H9 (cell line): ENCODE data around the gene VDR. TPM values are rescaled to one million over a fixed set of nuclear protein-coding genes. Genes with fewer than 3 reads are reported as not detected.

ENCODE experiments used
- DNase-seq: peaks from one replicate; pipeline ENCODE4 v3.0.0-alpha.2; 2017
- H2AFZ ChIP-seq: one replicate; pipeline ENCODE4 v1.6.1; 2013; ENCODE audit warnings: mild to moderate bottlenecking, low read length, control low read depth, moderate library complexity
- H2AK5ac ChIP-seq: 2 replicates; pipeline ENCODE4 v1.6.1; 2013; ENCODE audit warnings: low read length, control low read depth, mixed read lengths; ENCODE audit not compliant: insufficient read length
- H2BK120ac ChIP-seq: one replicate; pipeline ENCODE4 v1.6.1; 2013; ENCODE audit warnings: low read depth, mild to moderate bottlenecking, low read length, control low read depth, inconsistent platforms; ENCODE audit not compliant: poor library complexity, severe bottlenecking
- H2BK12ac ChIP-seq: 2 replicates; pipeline ENCODE4 v1.6.1; 2013; ENCODE audit warnings: low read length, control low read depth, mixed read lengths, low read depth; ENCODE audit not compliant: insufficient read length
- H2BK15ac ChIP-seq: 2 replicates; pipeline ENCODE4 v1.6.1; 2013; ENCODE audit warnings: low read depth, low read length, control low read depth
- H2BK20ac ChIP-seq: one replicate; pipeline ENCODE4 v1.6.1; 2013; ENCODE audit warnings: low read depth, mild to moderate bottlenecking, low read length, control low read depth, inconsistent platforms; ENCODE audit not compliant: poor library complexity, severe bottlenecking
- H2BK5ac ChIP-seq: 2 replicates; pipeline ENCODE4 v1.6.1; 2013; ENCODE audit warnings: low read length, control low read depth, mixed read lengths; ENCODE audit not compliant: insufficient read length
- H3K14ac ChIP-seq: 2 replicates; pipeline ENCODE4 v1.6.1; 2013; ENCODE audit warnings: low read length, control low read depth; ENCODE audit not compliant: insufficient read depth
- H3K18ac ChIP-seq: 2 replicates; pipeline ENCODE4 v1.6.1; 2013; ENCODE audit warnings: low read depth, mild to moderate bottlenecking, mixed read lengths, low read length, control low read depth; ENCODE audit not compliant: insufficient read length
- H3K23ac ChIP-seq: 2 replicates; pipeline ENCODE4 v1.6.1; 2013; ENCODE audit warnings: low read length, control low read depth, mixed read lengths, low read depth; ENCODE audit not compliant: insufficient read length
- H3K23me2 ChIP-seq: 2 replicates; pipeline ENCODE4 v1.6.1; 2013; ENCODE audit warnings: low read depth, mild to moderate bottlenecking, mixed read lengths, low read length, control low read depth; ENCODE audit not compliant: insufficient read length, poor library complexity, severe bottlenecking
- H3K27ac ChIP-seq: 2 replicates; pipeline ENCODE4 v1.5.1; 2013; ENCODE audit warnings: low read length, control low read depth, mixed read lengths, low read depth; ENCODE audit not compliant: insufficient read length
- H3K27me3 ChIP-seq: 2 replicates; pipeline ENCODE4 v1.6.1; 2013; ENCODE audit warnings: low read length, control low read depth, inconsistent platforms; ENCODE audit not compliant: insufficient read depth
- H3K4ac ChIP-seq: 2 replicates; pipeline ENCODE4 v1.6.1; 2013; ENCODE audit warnings: low read depth, mild to moderate bottlenecking, control low read depth, inconsistent platforms, low read length, moderate library complexity
- H3K4me1 ChIP-seq: 2 replicates; pipeline ENCODE4 v1.6.1; 2013; ENCODE audit warnings: low read length, control low read depth, inconsistent platforms; ENCODE audit not compliant: insufficient read depth
- H3K4me2 ChIP-seq: 2 replicates; pipeline ENCODE4 v1.6.1; 2013; ENCODE audit warnings: low read length, control low read depth, mixed read lengths; ENCODE audit not compliant: insufficient read length, insufficient read depth
- H3K56ac ChIP-seq: 2 replicates; pipeline ENCODE4 v1.6.1; 2013; ENCODE audit warnings: low read depth, mild to moderate bottlenecking, mixed read lengths, low read length, control low read depth; ENCODE audit not compliant: insufficient read length
- H3K79me1 ChIP-seq: 2 replicates; pipeline ENCODE4 v1.6.1; 2013; ENCODE audit warnings: low read depth, mild to moderate bottlenecking, moderate library complexity, low read length, control low read depth, inconsistent platforms; ENCODE audit not compliant: insufficient read depth, poor library complexity, severe bottlenecking
- H3K79me2 ChIP-seq: 2 replicates; pipeline ENCODE4 v1.6.1; 2013; ENCODE audit warnings: low read length, control low read depth, inconsistent platforms; ENCODE audit not compliant: insufficient read depth
- H3K9ac ChIP-seq: 2 replicates; pipeline ENCODE4 v1.6.1; 2013; ENCODE audit warnings: low read length, control low read depth, mixed read lengths; ENCODE audit not compliant: insufficient read length; ENCODE audit errors: extremely low read depth
- H3K9me3 ChIP-seq: one replicate; pipeline ENCODE4 v1.6.1; 2013; ENCODE audit warnings: low read depth, low read length, inconsistent platforms; ENCODE audit not compliant: control insufficient read depth
- H3T11ph ChIP-seq: one replicate; pipeline ENCODE4 v1.6.1; 2013; ENCODE audit warnings: mild to moderate bottlenecking, low read length, control low read depth, inconsistent platforms
- H4K20me1 ChIP-seq: one replicate; pipeline ENCODE4 v1.6.1; 2013; ENCODE audit not compliant: control insufficient read depth, insufficient read length, insufficient read depth
- H4K5ac ChIP-seq: 2 replicates; pipeline ENCODE4 v1.6.1; 2013; ENCODE audit warnings: low read depth, mild to moderate bottlenecking, mixed read lengths, low read length, control low read depth; ENCODE audit not compliant: insufficient read length
- H4K8ac ChIP-seq: replicated peaks from 2 replicates; pipeline ENCODE4 v1.6.1; 2013; ENCODE audit warnings: low read length, control low read depth, mixed read lengths, low read depth; ENCODE audit not compliant: insufficient read length
- H4K91ac ChIP-seq: 2 replicates; pipeline ENCODE4 v1.6.1; 2013; ENCODE audit warnings: low read depth, mild to moderate bottlenecking, moderate library complexity, mixed read lengths, low read length, control low read depth; ENCODE audit not compliant: insufficient read length
- H3K27ac Mint-ChIP-seq, 3 experiments: 2 replicates in 2 of 3; 3 replicates in 1 of 3; pipeline ENCODE4 v1.8.0; 2020 to 2021; ENCODE audit warnings: mixed read lengths in 3 of 3, mild to moderate bottlenecking in 1 of 3, moderate library complexity in 1 of 3
- H3K27me3 Mint-ChIP-seq: 2 replicates; pipeline ENCODE4 v1.8.0; 2021; ENCODE audit warnings: low read depth, mild to moderate bottlenecking, moderate library complexity, mixed read lengths
- H3K36me3 Mint-ChIP-seq, 3 experiments: 2 replicates in 2 of 3; 3 replicates in 1 of 3; pipeline ENCODE4 v1.8.0; 2020 to 2021; ENCODE audit warnings: low read depth in 3 of 3, mixed read lengths in 3 of 3; ENCODE audit not compliant: insufficient read depth in 1 of 3
- H3K4me1 Mint-ChIP-seq, 2 experiments: 2 replicates each; pipeline ENCODE4 v1.8.0; 2020; ENCODE audit warnings: mixed read lengths in 2 of 2
- H3K4me3 Mint-ChIP-seq, 2 experiments: 2 replicates in 1 of 2; 3 replicates in 1 of 2; pipeline ENCODE4 v1.8.0; 2020 to 2021; ENCODE audit warnings: mild to moderate bottlenecking in 2 of 2, mixed read lengths in 2 of 2, moderate library complexity in 1 of 2
- H3K9me3 Mint-ChIP-seq, 2 experiments: 2 replicates in 1 of 2; 3 replicates in 1 of 2; pipeline ENCODE4 v1.8.0; 2020; ENCODE audit warnings: mild to moderate bottlenecking in 2 of 2, mixed read lengths in 2 of 2, moderate library complexity in 1 of 2
- CTCF ChIP-seq: fragments of 200-600 bp; sonication (generic); conservative IDR thresholded peaks from 3 replicates; pipeline ENCODE4 v1.8.0; 2021; ENCODE audit warnings: antibody characterized with exemption, mild to moderate bottlenecking
- WGBS: extraction: QIAGEN DNeasy Blood & Tissue Kit; methylation state at CpG from one replicate; pipeline ENCODE4 v1.1.7; 2013; ENCODE audit warnings: missing lambda C conversion rate, low lambda C conversion rate, mixed read lengths; ENCODE audit not compliant: insufficient read length; ENCODE audit errors: extremely low coverage; 5-methylcytosine and 5-hydroxymethylcytosine counted together
- total RNA-seq: library from RNA; stranded (reverse); gene quantifications from 2 replicates; pipeline ENCODE4 v1.2.1, GENCODE V29; 2021

VDR gene
- total RNA-seq, 1 experiment from 2014 or later: 0.61 TPM

GRCh38 chr12:47793015-47793681 lies 111.6 kb downstream of the VDR start:
- Histone ChIP-seq H3K4me2 (no peak overlapping the region), H3K9ac (no peak overlapping the region), H2BK15ac (no peak overlapping the region), H3K23me2 (no peaks in the 10 kb centered on the region), H4K20me1 (peaks cover 2% of the 10 kb centered on the region), H2BK12ac (no peak overlapping the region), H3K79me1 (no peaks in the 10 kb centered on the region), H3K9me3 (no peaks in the 10 kb centered on the region), H3K27ac (no peak overlapping the region), H3T11ph (no peak overlapping the region), H3K4me1 (no peaks in the 10 kb centered on the region), H3K14ac (no peak overlapping the region), H4K8ac (no peak overlapping the region), H4K5ac (no peak overlapping the region), H3K79me2 (no peaks in the 10 kb centered on the region), H3K27me3 (no peaks in the 10 kb centered on the region), H2AFZ (no peak overlapping the region), H3K23ac (no peak overlapping the region), H2AK5ac (no peak overlapping the region), H3K18ac (no peak overlapping the region), H2BK20ac (no peak overlapping the region), H3K56ac (no peak overlapping the region), H3K4ac (no peak overlapping the region), H2BK120ac (no peak overlapping the region), H2BK5ac (no peak overlapping the region), H4K91ac (no peak overlapping the region)
- DNase-seq: no peak
- no peak for TF ChIP-seq CTCF
- Mint-ChIP-seq H3K4me1 (peaks cover 0 to 10% of the 10 kb centered on the region in 2 experiments; a peak in 2 of 4 replicates), H3K27me3 (no peaks in the 10 kb centered on the region), H3K9me3 (no peaks in the 10 kb centered on the region; a peak in 1 of 5 replicates), H3K4me3 (no peak overlapping the region), H3K27ac (no peak overlapping the region; a peak in 1 of 7 replicates), H3K36me3 (peaks cover 27 to 66% (median 65%) of the 10 kb centered on the region in 3 experiments; a peak in 6 of 7 replicates)
- no CpG with 5 or more reads among the region's 15 CpGs for WGBS
